Coronary artery (tissue), 2 donors: ENCODE results near the gene LDLRAD4.

Source experiments
- DNase-seq: peaks from one replicate; pipeline ENCODE4 v3.0.0-alpha.2; 2017; ENCODE audit warnings: low spot score
- H3K27ac ChIP-seq, 2 donors: fragments of 200-600 bp; sonication (generic); one replicate each; pipeline ENCODE4 v1.5.1; 2016 to 2019
- H3K4me3 ChIP-seq: fragments of 200-600 bp; sonication (generic); 2 replicates; pipeline ENCODE4 v1.5.1; 2016; ENCODE audit warnings: mild to moderate bottlenecking, moderate library complexity
- CTCF ChIP-seq: fragments of 200-600 bp; sonication (generic); IDR thresholded peaks from one replicate; pipeline ENCODE4 v1.5.1; 2019; ENCODE audit warnings: antibody characterized with exemption

The LDLRAD4 gene

DNA sequence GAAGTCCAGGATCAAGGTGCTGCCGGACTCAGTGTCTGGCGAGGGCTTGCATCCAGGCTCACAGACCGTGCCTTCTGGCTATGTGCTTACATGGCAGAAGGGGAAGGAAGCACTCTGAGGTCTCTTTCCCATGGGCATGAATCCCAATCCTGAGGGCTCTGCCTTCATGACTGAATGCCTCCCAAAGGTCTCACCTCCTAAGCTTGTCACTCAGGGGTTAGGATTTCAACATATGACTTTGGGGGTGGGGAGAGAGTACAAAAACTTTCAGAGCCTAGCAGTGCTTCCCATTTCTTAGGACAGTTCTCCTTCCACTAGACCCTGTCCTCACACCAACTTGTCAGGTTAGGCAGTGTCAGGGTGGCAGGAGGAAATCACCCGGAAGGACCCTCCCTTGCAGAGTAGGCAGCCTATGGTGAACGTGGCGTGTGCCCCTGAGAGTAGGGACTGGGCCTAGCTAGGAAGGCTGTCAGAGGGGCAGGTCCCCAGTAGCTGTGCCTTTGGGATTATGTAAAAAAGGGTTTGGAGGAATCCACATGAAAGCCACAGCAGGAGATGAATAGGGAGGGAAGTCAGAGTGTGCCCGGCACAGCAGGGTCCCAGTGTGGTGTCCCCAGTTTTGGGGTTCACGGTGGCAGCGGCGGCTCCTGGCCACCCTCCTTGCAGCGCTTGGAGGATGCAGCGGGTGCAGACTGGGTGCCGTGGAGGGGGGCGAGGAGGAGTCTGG lies 233.3 kb downstream of the LDLRAD4 start:
- TF ChIP-seq CTCF: no peak
- peak overlapping the region in 1 of 2 donors; percentile 53 for H3K27ac ChIP-seq
- no peak overlapping the region for H3K4me3 ChIP-seq
- peak; percentile 70 for DNase-seq

DNA sequence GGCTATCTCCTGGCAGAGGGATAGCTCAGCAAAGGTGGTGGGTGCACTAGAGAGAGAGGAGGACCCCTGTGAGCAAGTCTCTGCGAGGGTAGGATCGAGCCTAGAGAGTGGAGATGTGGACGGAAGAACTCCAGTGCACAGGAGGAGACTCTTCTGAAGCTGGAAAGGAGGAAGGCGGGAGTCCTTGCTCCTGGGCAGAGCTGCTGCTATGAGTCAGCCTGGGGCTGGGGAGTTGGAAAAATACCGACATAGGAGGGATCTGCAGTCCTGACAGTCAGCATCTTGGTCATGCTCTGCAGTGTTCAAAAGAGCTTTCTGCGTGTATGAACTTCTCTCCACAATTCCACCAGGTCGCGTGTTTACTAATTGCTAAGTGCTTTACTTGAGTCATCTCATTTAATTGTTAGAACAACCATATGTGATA lies 233.8 kb downstream of the LDLRAD4 start:
- TF ChIP-seq CTCF: no peak
- peak overlapping the region in 1 of 2 donors; percentile 53 for H3K27ac ChIP-seq
- no peak overlapping the region for H3K4me3 ChIP-seq
- DNase-seq: peak; percentile 82

- DNase-seq: peak; percentile 65
- Histone ChIP-seq H3K4me3 (no peak overlapping the region), H3K27ac (peak overlapping the region in 1 of 2 donors; percentile 53)
- no peak for TF ChIP-seq CTCF
Observed at GRCh38 chr18:13452871-13453680, 234.5 kb downstream of the LDLRAD4 start.

DNA sequence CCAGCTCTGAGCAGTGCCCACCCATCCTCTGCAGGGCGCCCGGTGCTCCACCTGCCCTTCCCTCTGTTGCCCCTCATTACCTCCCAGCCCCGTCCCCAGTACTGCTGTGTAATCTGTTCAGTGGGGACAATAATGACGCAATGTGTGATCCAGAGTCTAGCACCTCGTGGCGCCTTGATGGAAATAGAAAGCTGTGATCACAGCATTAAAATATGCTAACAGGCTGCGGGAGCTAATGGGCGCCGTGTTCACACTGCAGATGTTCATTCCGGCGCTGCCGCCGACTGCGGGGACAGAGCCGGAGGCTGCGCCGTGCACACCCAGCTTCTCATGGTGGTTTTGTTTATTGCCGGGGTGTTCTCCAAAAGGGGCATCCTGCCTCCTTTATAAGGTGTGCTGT lies 235.2 kb downstream of the LDLRAD4 start:
- no peak overlapping the region for H3K27ac ChIP-seq
- TF ChIP-seq CTCF: no peak
- H3K4me3 ChIP-seq: no peak overlapping the region
- DNase-seq: peak; percentile 52

GRCh38 chr18:13454363-13455150 lies 236.0 kb downstream of the LDLRAD4 start:
- TF ChIP-seq CTCF: no peak
- H3K4me3 ChIP-seq: no peak overlapping the region
- no peak overlapping the region for H3K27ac ChIP-seq
- DNase-seq: peak; percentile 64

- DNase-seq: no peak
- H3K4me3 ChIP-seq: no peak overlapping the region
- no peak for TF ChIP-seq CTCF
- H3K27ac ChIP-seq: no peak overlapping the region
Observed at GRCh38 chr18:13455471-13455870, 236.9 kb downstream of the LDLRAD4 start.
